GM19438 (cell line): ENCODE results near the gene TRIM27.
A peak's percentile ranks its signal among the peaks of the same experiment; 100 is the strongest.
"Not testable (repeated sequence)": the region's sequence is repeated elsewhere in the genome, so short reads cannot be mapped to it uniquely, and the experiment has no call there.

Experiments used
- ATAC-seq: cut with Tn5 transposase; IDR thresholded peaks from one replicate; pipeline ENCODE4 v1.9.1; 2021; ENCODE audit warnings: low read depth; ENCODE audit not compliant: unreplicated experiment

TRIM27 gene

DNA sequence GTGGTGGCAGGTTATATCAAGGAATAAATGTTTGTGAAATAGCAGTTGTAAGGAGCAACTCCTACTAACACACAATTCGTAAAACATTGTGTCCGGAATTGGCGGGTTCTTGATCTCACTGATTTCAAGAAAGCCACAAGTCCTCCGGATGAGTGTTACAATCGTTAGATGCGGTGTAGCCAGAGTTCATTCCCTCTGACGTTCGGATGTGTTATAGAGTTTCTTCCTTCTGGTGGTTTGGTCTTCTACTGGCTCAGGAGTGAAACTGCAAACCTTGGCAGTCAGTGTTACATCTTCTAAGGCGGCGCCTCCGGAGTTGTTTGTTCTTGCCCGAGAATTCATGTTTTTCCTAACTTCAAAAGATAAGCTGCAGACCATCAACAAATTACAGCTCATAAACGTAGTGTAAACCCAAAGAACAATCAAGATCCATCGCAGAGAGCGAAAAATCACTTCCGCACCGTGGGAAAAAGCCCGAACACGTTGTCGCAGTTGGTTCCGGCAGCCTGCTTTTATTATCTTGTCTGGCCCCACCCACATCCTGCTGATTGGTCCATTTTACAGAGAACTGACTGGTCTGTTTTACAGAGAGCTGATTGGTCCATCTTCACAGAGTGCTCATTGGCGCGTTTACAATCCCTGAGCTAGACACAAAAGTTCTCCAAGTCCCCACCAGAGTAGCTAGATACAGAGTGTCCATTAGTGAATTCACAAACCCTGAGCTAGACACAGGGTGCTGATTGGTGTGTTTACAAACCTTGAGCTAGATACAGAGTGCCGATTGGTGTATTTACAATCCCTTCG is 58.2 kb downstream of the TRIM27 start:
- ATAC-seq, result no peak

- no peak for ATAC-seq
Observed at GRCh38 chr6:28864326-28864923, 59.4 kb downstream of the TRIM27 start.

- peak; percentile 40 for ATAC-seq
Observed at GRCh38 chr6:28863604-28864325, 60.0 kb downstream of the TRIM27 start.

DNA sequence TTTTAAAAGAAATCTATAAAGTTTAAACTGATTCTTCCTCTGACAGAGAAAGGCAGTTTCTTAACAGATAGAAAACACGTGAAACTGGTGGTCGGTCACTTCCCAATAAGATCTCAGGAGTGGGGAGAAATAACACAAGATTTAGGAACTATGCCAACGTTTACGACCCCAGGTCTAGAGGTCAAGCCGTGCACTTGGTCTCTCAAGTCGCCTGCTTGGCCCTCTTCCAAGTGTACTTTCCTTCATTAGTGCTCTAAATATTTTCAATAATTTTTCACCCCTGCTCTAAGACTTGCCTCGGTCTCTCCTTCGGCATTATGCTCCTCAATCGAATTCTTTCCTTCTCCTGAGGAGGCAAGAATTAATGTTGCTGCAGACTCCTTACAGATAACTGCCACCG is 61.7 kb downstream of the TRIM27 start:
- ATAC-seq, result no peak

DNA sequence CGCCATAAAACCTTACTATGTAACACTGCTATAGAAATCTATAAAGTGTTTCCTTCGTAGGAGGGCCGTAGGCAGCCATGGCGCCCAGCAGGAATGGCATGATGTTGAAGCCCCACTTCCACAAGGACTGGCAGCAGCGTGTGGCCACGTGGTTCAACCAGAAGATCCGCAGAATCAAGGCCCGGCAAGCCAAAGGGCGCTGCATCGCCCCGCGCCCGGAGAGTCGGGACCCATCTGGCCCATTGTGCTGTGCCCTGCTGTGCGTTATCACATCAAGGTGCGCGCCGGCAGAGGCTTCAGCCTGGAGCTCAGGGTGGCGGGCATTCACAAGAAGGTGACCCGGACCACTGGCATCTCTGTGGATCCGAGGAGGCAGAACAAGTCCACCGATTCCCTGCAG is 62.4 kb downstream of the TRIM27 start:
- ATAC-seq, result no peak

DNA sequence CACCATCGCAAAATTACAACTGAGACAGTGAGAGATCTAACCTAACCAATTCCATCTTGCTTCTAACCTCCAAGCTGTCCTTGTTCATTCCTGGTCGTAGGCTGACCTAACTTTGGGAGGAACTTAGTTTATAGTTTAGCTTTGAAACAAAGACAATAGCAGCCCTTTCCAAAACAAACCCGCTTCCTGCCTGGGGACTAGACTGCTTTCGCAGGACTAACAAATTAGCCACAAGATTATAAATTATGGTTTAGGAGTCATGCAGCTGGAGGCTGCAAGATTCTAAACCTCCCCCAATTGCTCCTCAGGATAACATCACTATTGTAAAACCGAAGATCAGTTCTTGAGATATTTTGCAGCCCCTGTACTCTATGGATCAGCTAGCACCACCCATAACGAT is 63.2 kb downstream of the TRIM27 start:
- ATAC-seq, result no peak

- no peak for ATAC-seq
Observed at GRCh38 chr6:28858963-28859362, 64.8 kb downstream of the TRIM27 start.

- no peak for ATAC-seq
Observed at GRCh38 chr6:28856620-28857005, 67.2 kb downstream of the TRIM27 start.

- ATAC-seq, result not testable (repeated sequence)
Observed at GRCh38 chr6:28854405-28854804, 69.4 kb downstream of the TRIM27 start.
